DMS79 (cell line): ENCODE results near the gene CATSPERZ.

Experiments
- DNase-seq: peaks from one replicate; lab custom pipeline; 2025; lab: John Stamatoyannopoulos, UW

CATSPERZ gene, protein sequence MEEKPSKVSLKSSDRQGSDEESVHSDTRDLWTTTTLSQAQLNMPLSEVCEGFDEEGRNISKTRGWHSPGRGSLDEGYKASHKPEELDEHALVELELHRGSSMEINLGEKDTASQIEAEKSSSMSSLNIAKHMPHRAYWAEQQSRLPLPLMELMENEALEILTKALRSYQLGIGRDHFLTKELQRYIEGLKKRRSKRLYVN

DNA sequence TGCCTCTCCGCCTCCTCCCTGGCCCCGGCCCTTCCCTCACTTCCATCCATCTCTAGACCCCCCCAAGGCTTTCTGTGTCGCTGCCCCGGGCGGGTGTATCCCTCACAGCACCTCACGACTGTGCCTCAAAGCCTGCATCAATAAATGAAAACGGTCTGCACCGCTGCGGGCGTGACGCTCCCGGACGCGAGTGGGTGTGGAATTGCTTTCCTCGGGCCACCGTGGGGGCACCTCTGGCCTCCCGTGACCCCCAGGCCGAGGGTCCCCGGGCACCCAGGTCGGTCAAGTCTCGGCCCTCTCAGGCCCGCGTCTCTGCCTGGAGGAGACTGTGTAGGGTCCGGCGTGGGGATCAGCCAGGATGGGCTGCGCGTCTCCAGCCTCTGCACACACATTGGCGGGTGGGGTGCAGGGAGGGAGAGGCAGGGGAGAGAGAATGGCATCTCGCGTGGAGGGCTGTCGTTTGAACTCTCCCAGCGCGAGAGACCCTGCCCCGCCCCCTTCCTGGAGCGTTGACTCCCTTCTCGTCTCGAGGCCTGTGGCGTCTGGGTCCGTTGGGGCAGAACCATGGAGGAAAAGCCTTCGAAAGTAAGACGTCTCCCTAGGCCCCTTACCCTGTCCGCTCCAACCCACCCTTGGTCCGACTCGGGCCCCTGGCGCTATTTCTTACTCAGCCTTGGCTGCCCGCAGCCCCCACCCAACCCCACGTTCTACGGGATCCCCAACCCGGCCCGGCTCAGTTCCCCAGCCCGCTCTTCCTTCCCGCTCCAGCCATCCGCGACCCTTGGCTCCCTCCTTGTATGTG is at the start of gene CATSPERZ:
Gene CATSPERZ (plus strand): TSS at position 512 of the 802 bp plus-strand sequence. CDS start 53 bp downstream, at position 565.
- DNase-seq = no peak

DNA sequence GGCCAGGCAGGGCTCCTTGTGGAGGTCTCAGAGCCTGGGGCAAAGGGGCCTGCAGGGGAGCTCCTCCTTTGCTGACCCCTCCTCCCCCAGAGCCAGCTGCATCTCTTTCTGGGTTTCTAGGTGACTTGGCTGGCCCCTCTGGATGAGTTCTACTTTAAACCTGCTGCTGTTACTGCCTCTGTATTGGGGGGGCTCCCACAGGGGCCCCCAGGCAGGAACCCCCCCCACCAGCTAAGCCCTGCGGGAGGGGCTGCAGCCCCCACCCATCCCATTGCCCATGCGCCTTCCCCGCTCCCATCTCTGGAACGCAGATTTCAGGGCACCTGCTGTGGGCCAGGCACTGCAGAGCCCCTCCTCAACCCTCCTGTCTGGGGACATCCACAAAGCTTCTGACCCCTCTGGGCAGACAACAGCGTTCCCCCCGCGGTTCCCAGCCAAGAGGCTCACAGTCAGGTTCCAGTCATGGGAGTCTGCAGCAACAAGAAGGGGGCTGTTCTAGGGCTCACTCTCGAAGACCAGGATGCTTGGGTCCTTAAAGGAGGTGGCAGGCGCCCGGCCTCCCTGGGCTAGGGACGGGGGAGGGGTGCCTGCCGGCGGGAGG is 49.6 kb upstream of the CATSPERZ start:
- peak; percentile 49 for DNase-seq

DNA sequence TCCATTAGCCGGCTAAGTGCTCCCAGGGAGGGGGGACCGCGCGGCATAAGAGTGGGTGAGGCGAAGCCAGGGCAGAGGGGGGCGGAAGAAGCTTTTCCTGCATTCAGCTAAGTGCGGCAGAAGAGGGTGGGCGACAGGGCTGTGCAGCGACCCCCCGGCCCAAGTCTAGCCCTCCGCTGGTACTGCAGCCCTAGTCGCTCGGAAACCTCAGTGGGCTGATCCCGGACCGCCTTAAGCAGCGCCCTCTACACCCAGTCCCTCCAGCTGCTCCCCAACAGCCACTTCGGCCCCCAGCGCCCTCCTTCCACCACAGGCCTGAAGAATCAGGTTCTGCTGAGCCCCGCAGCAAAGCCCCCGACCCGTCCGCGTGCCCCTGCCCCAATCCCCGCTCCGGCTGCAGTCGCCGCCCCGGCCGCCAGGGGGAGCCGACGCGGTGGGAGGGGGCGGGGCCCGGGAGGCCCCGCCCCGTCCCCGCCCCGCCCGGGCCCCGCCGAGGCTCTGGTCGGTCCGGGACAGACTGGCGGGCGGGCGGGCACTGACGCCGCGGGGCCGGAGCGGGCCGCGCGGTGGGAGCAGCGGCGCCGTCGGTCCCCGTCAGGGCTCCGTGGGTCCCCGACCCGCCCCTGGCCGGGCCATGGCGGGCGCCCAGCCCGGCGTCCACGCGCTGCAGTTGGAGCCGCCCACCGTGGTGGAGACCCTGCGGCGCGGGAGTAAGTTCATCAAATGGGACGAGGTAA is 49.0 kb upstream of the CATSPERZ start, which contains the start of gene PLCB3:
Gene PLCB3 (plus strand): TSS at position 515 of the 737 bp plus-strand sequence. CDS start 120 bp downstream, at position 635.
- DNase-seq = no peak

DNA sequence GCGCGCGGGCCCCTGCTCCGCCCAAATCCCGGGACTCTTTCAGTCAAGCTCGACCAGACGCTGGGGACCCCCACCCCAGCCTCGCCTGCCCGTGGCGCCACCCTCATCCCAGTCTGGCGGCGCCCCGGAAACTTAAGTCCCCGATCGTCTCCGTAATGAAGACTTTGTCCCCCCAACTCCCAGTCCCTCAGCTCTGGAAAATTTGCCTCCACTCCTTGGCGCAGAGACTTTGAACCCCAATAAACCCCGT is 48.5 kb upstream of the CATSPERZ start:
- DNase-seq = no peak

DNA sequence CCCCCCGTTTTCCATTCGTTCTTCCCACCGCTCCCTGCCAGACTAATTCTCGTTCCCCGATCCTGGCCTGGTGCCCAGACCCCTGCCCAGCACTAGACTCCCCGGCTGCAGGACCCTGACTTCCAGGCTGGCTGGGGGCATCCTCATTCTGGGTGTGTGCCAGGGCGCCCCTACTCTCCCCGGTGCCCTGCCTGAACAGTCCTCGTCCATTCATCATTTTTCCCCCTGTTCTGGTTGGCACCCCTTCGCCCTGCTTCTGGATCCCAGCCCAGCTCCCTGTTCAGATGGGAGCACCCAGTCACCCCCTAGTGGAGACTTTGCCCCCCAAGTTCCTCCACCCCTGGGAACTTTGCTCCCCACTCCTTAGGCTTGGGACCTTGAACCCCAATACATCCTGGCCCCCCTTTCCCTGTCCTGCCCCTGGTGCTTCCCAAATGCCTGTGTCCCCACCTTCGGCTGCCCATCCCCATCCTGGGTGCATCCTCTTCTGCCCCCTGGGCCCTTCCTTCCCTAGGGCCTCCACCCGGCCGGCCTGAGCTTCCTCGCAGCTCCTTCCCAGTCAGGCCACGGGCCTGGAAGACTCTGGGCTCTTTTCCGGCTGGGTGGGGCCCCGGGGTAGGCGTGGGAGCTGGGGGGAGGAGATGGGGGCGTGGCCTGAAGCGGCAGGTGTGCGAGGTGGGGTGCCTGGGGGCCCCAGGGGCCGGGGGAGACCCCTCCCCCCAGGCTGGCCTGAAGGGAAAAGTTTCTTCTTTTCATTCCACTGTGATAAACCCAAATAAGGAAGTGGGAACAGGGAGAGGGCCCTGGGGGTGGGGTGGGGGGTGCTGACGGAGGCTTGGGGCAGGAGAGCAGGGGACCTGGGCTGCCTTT is 47.9 kb upstream of the CATSPERZ start:
- no peak for DNase-seq

DNA sequence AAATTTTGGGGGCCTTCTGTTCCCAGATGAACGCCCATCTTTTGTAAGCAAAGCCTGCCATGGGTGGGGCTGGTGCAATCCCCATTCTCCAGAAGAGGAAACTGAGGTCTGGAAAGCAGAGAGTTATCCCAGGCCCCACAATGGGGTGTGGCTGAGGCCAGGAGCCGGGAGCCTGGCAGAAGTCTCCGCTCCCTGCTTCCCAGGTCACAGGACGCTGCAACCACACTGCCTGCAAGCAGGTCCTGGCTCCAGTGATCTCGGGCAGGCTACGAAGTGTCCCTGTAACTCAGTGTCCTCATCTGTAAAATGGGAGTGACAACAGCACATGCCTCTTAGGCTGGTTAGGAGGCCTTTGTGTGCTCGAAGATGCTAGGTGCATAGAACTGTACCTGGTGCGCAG is 47.1 kb upstream of the CATSPERZ start:
- no peak for DNase-seq

DNA sequence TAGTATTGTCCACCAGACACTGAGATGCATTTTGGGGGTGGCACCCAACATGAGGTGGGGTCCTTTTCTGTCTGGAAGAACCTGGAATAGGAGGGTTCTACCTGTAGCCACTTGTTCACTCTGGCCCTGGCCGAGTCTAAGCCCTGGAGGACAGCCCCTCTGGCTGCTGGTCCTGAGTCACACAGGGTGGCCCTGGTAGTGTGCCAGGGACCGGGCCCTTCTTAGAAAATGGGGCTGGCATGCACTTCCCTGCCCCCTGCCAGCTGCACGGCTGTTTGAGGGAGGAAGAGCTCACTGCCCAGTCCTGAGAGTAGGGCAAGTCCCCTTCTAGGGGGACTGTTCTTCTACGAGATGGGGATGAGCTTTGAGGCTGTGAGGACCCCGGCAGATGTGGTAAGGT is 46.7 kb upstream of the CATSPERZ start:
- no peak for DNase-seq

DNA sequence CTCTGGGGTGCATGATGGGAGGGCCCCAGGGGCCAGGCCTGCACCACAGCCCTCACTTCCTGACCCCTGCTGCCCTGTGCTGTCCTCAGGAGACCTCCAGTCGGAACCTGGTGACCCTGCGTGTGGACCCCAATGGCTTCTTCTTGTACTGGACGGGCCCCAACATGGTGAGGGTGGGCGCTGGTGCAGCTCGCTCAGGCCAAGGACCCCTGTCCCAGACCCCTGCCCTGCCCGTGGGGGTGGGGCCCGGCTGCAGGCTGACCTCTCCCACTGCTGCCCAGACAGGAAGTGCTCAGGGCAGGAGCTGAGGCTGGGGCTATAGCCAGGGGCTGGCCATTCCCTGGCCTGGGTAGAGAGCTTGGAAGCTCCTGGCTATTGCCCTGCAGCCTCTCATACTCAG is 45.8 kb upstream of the CATSPERZ start:
- DNase-seq = no peak

DNA sequence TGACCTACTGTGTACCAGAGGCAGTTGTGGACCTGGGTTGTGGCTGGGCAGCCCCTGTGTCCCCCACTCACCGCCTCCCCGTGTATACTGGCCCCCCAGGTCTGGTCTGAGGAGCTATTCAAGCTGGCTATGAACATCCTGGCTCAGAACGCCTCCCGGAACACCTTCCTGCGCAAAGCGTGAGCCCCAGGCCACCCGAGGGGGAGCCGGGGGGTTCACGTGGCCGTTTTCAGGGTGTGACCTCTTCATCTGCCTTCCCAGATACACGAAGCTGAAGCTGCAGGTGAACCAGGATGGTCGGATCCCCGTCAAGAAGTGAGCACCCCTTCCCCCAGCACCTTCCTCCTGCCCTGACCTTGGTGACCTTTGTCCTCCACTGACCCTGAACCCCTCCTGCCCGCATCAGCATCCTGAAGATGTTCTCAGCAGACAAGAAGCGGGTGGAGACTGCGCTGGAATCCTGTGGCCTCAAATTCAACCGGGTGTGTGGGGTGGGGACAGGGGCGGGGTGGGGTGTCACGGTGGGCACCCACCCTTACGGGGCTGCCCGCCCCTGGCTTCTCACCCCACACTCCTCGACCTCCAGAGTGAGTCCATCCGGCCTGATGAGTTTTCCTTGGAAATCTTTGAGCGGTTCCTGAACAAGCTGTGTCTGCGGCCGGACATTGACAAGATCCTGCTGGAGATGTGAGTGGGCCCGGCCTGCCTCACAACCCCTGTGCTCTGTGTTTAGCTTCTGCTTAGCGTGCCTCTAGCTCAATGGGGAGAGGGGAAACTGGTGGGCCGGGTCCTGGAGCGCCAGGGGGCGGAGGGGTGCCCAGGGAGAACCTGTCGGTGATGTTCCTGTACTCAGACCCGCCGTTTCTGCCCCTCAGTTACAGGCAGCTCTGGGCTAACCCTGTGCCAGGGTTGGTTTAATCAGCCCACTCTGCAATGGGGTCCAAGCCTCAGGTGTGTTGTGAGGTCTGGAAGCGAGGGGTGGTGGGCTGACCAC is 44.7 kb upstream of the CATSPERZ start:
- DNase-seq = no peak

DNA sequence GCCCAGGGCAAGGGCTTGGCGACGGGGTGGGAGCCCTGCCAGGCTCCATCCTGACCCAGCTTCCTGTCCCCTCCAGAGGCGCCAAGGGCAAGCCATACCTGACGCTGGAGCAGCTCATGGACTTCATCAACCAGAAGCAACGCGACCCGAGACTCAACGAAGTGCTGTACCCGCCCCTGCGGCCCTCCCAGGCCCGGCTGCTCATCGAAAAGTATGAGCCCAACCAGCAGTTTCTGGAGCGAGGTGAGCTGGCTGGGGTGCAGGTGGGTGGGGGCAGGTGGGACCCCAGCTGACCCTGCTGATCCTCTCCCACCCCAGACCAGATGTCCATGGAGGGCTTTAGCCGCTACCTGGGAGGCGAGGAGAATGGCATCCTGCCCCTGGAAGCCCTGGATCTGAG is 43.9 kb upstream of the CATSPERZ start:
- no peak for DNase-seq

DNA sequence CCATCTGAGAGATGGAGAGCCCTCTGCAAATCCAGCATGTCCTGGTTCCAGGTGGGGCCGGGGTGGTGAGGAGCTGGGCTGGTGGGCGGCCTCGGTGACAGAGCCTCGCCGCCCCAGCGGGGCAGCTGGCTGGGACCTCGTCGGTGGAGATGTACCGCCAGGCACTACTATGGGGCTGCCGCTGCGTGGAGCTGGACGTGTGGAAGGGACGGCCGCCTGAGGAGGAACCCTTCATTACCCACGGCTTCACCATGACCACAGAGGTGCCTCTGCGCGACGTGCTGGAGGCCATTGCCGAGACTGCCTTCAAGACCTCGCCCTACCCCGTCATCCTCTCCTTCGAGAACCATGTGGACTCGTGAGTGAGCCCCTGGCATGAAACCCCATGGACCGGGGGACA is 41.8 kb upstream of the CATSPERZ start:
- DNase-seq = no peak

DNA sequence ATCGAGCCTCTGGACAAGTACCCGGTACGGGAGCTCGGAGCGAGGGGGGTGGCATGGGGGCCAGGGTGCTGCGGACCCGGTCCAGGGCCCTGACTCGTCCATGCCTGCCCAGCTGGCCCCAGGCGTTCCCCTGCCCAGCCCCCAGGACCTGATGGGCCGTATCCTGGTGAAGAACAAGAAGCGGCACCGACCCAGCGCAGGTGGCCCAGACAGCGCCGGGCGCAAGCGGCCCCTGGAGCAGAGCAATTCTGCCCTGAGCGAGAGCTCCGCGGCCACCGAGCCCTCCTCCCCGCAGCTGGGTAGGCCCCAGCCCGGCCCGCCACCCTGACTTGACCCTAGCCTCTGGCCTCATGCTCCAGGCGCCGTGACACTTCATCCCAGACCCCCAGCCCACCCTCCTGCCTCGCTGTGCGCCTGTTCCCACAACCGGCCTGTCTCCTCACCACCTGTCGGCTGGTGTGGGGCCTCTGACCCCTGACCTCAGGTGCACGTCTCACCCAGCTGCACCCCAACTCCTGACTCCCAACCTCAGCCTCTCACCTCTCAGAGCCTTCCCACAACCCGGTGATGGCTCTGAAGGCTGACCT is 41.1 kb upstream of the CATSPERZ start:
- no peak for DNase-seq

DNA sequence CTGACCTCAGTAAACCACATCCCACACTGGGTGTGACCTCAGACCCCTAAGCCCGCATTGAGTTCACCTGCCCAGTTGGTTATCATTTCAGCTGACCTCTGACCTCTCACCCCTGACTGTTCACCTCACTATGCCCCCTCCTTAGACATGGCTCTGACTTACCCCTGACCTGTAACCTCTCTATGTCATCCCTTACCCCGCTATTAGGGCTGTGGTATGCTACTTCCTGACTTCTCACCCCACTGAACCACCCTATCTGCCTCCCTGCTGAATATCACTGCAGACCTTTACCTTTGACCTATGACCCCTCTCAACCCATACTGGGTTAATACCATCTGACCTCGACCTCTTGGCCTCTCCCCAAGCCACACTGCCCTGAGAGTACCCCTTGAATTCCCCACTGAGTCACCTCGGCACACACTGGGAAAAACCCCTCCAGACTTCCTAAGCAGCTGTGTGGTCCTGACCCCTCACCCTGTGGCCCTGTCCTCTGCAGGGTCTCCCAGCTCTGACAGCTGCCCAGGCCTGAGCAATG is 40.6 kb upstream of the CATSPERZ start:
- DNase-seq = no peak

DNA sequence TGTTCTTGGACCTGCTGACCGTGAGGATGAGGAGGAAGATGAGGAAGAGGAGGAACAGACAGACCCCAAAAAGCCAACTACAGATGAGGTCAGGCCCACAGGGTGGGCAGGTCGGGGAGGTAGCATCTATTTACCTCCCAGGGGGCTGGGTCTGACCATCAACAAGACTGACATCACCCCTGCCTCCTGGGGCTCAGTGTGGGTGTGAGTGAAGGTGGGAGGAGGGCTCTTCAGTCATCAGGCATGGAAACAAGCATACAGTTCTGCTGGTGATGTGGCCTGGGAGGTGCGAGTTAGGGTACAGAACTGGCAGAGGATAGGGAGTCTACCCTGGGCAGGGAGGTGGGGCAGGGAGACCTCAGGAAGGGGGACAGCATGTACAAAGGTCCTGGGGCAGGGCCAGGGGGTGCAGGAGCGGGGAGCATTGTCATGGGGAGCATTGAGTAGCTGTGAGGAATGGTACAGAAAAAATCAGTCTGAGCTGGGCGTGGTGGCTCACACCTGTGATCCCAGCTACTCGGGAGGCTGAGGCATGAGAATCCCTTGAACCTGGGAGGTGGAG is 39.9 kb upstream of the CATSPERZ start:
- no peak for DNase-seq

DNA sequence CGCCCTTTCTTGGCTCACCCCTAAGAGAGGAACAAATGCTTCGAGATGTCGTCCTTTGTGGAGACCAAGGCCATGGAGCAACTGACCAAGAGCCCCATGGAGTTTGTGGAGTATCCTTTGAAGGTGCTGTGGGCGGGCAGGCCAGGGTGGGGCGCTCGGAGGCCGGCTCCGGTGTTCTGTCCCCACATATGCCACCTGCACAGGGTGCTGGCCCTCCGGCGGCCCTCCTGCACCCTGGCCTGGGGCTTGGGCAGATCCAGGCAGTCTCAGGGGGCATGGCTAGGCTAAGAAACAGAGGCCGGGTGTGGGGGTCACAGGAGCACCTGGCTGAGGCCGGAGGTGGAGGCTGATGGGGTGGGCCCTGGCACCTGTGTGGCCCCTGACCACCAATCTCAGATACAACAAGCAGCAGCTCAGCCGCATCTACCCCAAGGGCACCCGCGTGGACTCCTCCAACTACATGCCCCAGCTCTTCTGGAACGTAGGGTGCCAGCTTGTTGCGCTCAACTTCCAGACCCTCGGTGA is 38.5 kb upstream of the CATSPERZ start:
- DNase-seq = no peak

DNA sequence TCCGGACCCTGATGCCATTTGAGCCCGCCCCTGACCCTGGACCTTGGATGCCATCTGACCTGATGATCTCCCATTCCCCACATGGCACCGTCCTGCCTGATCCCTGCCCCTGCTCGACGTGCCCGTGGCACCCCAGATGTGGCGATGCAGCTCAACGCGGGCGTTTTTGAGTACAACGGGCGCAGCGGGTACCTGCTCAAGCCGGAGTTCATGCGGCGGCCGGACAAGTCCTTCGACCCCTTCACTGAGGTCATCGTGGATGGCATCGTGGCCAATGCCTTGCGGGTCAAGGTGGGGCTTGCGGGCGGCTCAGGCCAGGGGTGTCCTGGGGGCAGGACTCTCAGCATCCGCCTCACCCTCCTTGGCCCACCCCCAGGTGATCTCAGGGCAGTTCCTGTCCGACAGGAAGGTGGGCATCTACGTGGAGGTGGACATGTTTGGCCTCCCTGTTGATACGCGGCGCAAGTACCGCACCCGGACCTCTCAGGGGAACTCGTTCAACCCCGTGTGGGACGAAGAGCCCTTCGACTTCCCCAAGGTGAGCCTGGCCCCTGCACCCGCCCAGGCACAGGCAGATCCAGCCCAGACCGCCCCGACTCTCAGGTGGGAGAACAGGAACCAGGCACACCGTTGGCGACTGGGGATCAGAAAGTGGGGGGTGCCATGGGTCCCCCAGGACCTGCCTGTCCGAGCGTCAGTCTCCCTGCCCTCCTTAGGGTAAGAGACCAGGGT is 37.7 kb upstream of the CATSPERZ start:
- DNase-seq = no peak

DNA sequence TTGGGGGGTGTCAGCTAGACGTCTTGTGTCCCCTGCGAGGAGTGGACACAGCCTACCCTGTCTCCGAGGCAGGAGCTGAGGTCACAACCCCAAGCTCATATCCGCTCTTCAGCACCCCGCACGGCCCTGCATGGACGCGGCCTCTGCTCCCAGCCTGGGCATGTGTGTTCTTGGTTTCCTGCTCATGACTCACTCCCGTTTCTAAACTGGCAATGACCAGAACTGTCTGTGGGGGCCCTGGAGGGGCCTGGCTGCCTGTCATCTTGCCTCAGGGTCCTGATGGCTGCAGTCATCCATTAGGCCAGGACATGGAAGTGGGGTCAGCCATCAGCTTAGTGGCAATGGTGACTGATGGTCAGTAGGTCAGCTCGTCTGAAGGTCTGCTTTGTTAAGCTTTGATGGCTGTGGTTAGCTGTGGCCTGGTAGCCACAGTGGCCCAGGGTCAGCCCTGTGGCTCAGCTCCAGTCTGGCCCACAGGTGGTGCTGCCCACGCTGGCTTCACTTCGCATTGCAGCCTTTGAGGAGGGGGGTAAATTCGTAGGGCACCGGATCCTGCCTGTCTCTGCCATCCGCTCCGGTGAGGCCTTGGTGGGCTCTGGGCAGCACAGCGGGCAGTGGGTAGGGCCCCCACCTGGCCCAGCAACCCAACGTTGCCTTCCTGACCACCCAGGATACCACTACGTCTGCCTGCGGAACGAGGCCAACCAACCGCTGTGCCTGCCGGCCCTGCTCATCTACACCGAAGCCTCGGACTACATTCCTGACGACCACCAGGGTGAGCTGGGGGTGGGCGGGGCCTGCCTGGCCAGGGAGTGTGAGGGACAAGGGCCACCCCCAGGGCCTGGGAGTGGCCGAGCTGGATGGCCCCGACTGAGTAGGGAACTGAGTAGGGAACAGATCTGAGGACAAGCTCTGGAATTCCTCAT is 36.9 kb upstream of the CATSPERZ start:
- no peak for DNase-seq

DNA sequence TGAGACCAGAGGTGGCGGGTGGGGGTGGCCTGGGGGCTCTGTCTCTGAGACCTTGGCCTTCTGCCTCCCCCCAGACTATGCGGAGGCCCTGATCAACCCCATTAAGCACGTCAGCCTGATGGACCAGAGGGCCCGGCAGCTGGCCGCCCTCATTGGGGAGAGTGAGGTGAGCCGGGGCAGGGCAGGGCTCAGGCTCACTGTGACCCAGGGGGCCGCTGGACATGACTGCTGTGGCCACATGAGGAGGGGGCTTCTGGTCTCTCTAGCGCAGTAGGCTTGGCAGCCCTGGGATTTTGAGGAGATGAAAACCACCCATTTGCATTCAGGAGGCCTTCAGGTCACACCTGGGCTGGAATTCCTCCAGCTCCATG is 36.2 kb upstream of the CATSPERZ start:
- DNase-seq = no peak
